ENCODE data around the gene RBP5.

DNA sequence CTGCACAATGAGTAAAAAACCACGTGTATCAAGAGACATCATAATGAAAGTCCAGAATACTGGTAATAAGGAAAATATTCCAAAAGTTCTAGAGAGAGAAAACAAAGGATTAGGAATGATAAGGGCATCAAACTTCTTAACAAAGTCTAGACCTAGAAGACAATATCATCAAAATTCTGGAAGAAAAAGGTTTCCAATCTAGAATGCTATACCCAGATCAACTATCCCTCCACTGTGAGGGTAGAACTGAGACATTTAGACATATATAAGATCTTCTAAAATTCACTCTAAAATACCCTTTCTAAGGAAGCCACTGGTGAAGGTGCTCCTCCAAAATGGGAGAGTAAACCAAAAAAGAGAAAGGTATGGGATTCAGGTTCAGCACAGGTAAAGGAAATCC is 22.6 kb downstream of the RBP5 start:
- TF ChIP-seq, protein P1, sequence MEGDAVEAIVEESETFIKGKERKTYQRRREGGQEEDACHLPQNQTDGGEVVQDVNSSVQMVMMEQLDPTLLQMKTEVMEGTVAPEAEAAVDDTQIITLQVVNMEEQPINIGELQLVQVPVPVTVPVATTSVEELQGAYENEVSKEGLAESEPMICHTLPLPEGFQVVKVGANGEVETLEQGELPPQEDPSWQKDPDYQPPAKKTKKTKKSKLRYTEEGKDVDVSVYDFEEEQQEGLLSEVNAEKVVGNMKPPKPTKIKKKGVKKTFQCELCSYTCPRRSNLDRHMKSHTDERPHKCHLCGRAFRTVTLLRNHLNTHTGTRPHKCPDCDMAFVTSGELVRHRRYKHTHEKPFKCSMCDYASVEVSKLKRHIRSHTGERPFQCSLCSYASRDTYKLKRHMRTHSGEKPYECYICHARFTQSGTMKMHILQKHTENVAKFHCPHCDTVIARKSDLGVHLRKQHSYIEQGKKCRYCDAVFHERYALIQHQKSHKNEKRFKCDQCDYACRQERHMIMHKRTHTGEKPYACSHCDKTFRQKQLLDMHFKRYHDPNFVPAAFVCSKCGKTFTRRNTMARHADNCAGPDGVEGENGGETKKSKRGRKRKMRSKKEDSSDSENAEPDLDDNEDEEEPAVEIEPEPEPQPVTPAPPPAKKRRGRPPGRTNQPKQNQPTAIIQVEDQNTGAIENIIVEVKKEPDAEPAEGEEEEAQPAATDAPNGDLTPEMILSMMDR (IDR thresholded peaks at IDR 0.05; ENCODE audit: low read depth, low read length) = no peak
- no peak for TF ChIP-seq POLR2A (IDR thresholded peaks at IDR 0.05; ENCODE audit: extremely low read depth, insufficient read length)
- no peak for TF ChIP-seq MAX (IDR thresholded peaks at IDR 0.05; ENCODE audit: low read depth, low read length)
- TF ChIP-seq MYC (IDR thresholded peaks at IDR 0.05; ENCODE audit: low read depth, low read length) = no peak
